Mammary microvascular endothelial cell (primary cell): Measurements from ENCODE around the gene BICD1. TPM values are rescaled to one million over a fixed set of nuclear protein-coding genes. Genes with fewer than 3 reads are reported as not detected.

ENCODE experiments used
- total RNA-seq: library from RNA; depleted of rRNA; stranded (reverse); fragments of >200 nt; gene quantifications from 2 replicates; pipeline ENCODE4 v1.2.3, GENCODE V29; 2015

Gene BICD1
- total RNA-seq, result 6.6 and 7.9 TPM in 2 replicates

DNA sequence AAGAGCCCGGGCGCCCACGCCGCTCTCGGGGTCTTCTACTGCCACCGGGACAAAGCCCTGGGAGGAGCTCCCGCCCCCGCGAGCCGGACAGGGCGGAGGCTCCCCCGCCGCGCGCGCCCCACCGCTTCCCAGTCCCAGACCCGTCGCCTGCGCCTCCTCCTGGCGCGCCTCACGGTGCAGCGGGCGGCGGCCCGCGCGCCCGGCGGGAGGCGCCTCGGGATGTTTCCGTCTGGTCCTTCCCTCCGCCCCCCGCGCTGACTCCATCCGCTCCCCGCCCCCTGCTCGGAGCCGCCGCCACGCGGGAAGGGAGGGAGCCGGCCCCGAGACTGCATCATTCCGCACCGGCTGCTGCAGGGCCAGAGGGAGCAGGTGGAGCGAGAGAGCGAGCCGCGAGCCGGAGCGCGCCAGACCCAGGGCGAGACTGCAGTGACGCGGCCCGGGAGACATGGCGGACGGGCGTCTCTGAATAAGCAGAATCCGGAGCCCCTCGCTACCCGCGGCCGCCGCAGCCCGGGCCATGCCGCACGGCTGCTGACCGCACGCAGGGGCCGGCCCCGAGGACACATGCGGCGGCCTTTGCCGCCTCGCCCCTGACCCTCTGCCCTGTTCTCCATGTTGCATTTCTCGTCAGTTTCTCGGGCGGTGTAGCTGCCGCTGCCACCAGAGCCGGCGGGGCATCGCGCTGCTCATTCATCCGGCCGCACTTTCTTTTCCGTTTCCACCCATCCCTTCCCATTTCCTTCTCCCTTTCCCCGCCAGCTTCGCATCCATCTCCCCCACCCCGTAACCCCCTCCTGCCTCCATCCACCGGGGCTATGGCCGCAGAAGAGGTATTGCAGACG, at the start of gene BICD1:
TSS of gene BICD1 (plus strand) at position 331 of the 842 bp plus-strand sequence. CDS start at position 816, 485 bp downstream.

DNA sequence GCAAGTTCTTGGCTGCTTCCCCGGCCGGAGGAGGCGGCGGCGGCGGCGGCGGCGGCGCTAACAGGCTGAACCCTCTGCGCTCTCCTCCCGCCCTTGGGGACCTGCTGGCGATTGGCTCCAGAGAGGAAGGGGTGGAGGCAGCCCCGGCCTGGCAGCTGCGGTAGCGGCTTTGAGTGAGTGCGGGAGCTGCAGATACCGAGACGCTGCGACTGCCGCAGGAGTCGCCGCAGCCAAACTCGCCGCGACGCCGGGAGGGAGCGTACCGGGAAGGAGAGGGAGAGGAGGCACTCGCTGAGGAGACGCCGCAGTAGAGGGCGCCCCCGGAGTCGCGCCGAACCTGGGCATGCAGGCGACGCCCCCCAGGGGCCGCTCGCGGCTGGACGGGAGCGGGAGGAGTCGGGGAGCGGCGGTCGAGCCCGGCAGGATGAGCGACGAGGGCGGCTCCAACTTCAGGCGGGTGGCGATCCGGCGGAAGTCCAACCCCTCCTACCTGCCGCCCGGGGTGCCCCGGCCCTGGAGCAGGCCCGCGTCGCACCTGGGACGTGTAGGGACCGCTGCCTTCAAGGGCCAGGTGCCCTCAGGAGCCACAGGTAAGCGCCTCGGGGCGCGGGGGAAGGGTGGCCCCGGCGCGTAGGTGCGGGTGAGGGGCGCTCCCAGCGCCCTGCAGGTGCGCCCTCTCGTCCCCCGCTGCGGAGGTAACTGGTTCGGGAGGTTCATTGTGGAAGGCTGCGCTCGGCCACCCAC, 292.9 kb downstream of the BICD1 start, which contains the start of gene FGD4:
TSS of gene FGD4 (plus strand) at position 189 of the 744 bp plus-strand sequence.

Other genes starting within 250 kb of the BICD1 start
- 57.3 and 82.2 TPM in 2 replicates for gene RESF1, start 147.4 kb upstream of the BICD1 start, total RNA-seq